ENCODE data around the gene ZEB2. TPM values are rescaled to one million over a fixed set of nuclear protein-coding genes. Genes with fewer than 3 reads are reported as not detected.

The ZEB2 gene
- total RNA-seq, 1 donor from 2014 or later = 0.07 TPM

- H3K4me3 Mint-ChIP-seq (ENCODE audit: low read depth) = no peak overlapping the region
- TF ChIP-seq CTCF (IDR thresholded peaks at IDR 0.05; ENCODE audit: unreplicated experiment) = no peak
- no peaks in the 10 kb centered on the region for H3K9me3 Mint-ChIP-seq (ENCODE audit: low read depth)
Observed at GRCh38 chr2:144545787-144546186, 25.9 kb upstream of the ZEB2 start.

GRCh38 chr2:144544053-144544452, 24.1 kb upstream of the ZEB2 start:
- Mint-ChIP-seq H3K9me3 (ENCODE audit: low read depth) (no peaks in the 10 kb centered on the region), H3K36me3 (ENCODE audit: insufficient read depth) (no peaks in the 10 kb centered on the region), H3K4me3 (ENCODE audit: low read depth) (no peak overlapping the region), H3K27me3 (peaks cover 16% of the 10 kb centered on the region), H3K4me1 (ENCODE audit: low read depth) (peaks cover 3% of the 10 kb centered on the region), H3K27ac (no peak overlapping the region)
- DNase-seq (ENCODE audit: low spot score, unreplicated experiment) = no peak
- no peak for TF ChIP-seq CTCF (IDR thresholded peaks at IDR 0.05; ENCODE audit: unreplicated experiment)

More at GRCh38 chr2:144545787-144546186, 25.9 kb upstream of the ZEB2 start:
- no peak for DNase-seq (ENCODE audit: low spot score, unreplicated experiment)
- Mint-ChIP-seq H3K36me3 (ENCODE audit: insufficient read depth) (no peaks in the 10 kb centered on the region), H3K27me3 (peaks cover 16% of the 10 kb centered on the region), H3K27ac (no peak overlapping the region), H3K4me1 (ENCODE audit: low read depth) (peaks cover 3% of the 10 kb centered on the region)

GRCh38 chr2:144541396-144541795, 21.5 kb upstream of the ZEB2 start:
- peaks cover 1% of the 10 kb centered on the region for H3K4me1 Mint-ChIP-seq (ENCODE audit: low read depth)
- DNase-seq (ENCODE audit: low spot score, unreplicated experiment) = no peak
- no peaks in the 10 kb centered on the region for H3K36me3 Mint-ChIP-seq (ENCODE audit: insufficient read depth)
- no peak for TF ChIP-seq CTCF (IDR thresholded peaks at IDR 0.05; ENCODE audit: unreplicated experiment)
- H3K9me3 Mint-ChIP-seq (ENCODE audit: low read depth) = no peaks in the 10 kb centered on the region
- H3K27ac Mint-ChIP-seq = no peak overlapping the region
- peaks cover 10% of the 10 kb centered on the region for H3K27me3 Mint-ChIP-seq
- H3K4me3 Mint-ChIP-seq (ENCODE audit: low read depth) = no peak overlapping the region

GRCh38 chr2:144539289-144539782, 19.4 kb upstream of the ZEB2 start:
- Mint-ChIP-seq H3K9me3 (ENCODE audit: low read depth) (no peaks in the 10 kb centered on the region), H3K27ac (no peak overlapping the region), H3K4me3 (ENCODE audit: low read depth) (no peak overlapping the region), H3K27me3 (peaks cover 10% of the 10 kb centered on the region), H3K36me3 (ENCODE audit: insufficient read depth) (no peaks in the 10 kb centered on the region), H3K4me1 (ENCODE audit: low read depth) (no peaks in the 10 kb centered on the region)
- TF ChIP-seq CTCF (IDR thresholded peaks at IDR 0.05; ENCODE audit: unreplicated experiment) = no peak
- DNase-seq (ENCODE audit: low spot score, unreplicated experiment) = no peak

GRCh38 chr2:144535300-144535699, 15.4 kb upstream of the ZEB2 start:
- TF ChIP-seq CTCF (IDR thresholded peaks at IDR 0.05; ENCODE audit: unreplicated experiment) = no peak
- no peaks in the 10 kb centered on the region for H3K36me3 Mint-ChIP-seq (ENCODE audit: insufficient read depth)
- no peak overlapping the region for H3K27ac Mint-ChIP-seq
- DNase-seq (ENCODE audit: low spot score, unreplicated experiment) = no peak
- peaks cover 3% of the 10 kb centered on the region for H3K9me3 Mint-ChIP-seq (ENCODE audit: low read depth)
- H3K4me1 Mint-ChIP-seq (ENCODE audit: low read depth) = no peaks in the 10 kb centered on the region
- no peak overlapping the region for H3K4me3 Mint-ChIP-seq (ENCODE audit: low read depth)
- H3K27me3 Mint-ChIP-seq = peaks cover 32% of the 10 kb centered on the region
